ENCODE data around the gene UCHL1.
A peak's percentile ranks its signal among the peaks of the same experiment; 100 is the strongest.
"Not testable (repeated sequence)": the region's sequence is repeated elsewhere in the genome, so short reads cannot be mapped to it uniquely, and the experiment has no call there.

The UCHL1 gene

GRCh38 chr4:41294445-41295062, 37.8 kb downstream of the UCHL1 start:
- DNase-seq = no peak

GRCh38 chr4:41296995-41297394, 40.3 kb downstream of the UCHL1 start:
- peak; percentile 13 for DNase-seq

GRCh38 chr4:41297832-41298231, 41.1 kb downstream of the UCHL1 start:
- no peak for DNase-seq

- DNase-seq = no peak
Observed at GRCh38 chr4:41299486-41299885, 42.8 kb downstream of the UCHL1 start.

GRCh38 chr4:41301137-41301536, 44.4 kb downstream of the UCHL1 start:
- no peak for DNase-seq

- DNase-seq = no peak
Observed at GRCh38 chr4:41303372-41304118, 46.8 kb downstream of the UCHL1 start.

GRCh38 chr4:41304221-41304620, 47.5 kb downstream of the UCHL1 start:
- no peak for DNase-seq

- no peak for DNase-seq
Observed at GRCh38 chr4:41305476-41305875, 48.7 kb downstream of the UCHL1 start.

- no peak for DNase-seq
Observed at GRCh38 chr4:41307638-41308037, 50.9 kb downstream of the UCHL1 start.

- DNase-seq = no peak
Observed at GRCh38 chr4:41308398-41308797, 51.7 kb downstream of the UCHL1 start.

GRCh38 chr4:41315426-41315825, 58.7 kb downstream of the UCHL1 start:
- not testable (repeated sequence) for DNase-seq

GRCh38 chr4:41315862-41316261, 59.1 kb downstream of the UCHL1 start:
- DNase-seq = no peak

All from fibroblast of skin of right biceps (primary cell).